HFFc6 (cell line): Measurements from ENCODE around the gene UGCG. TPM values are rescaled to one million over a fixed set of nuclear protein-coding genes. Genes with fewer than 3 reads are reported as not detected.

Experiments used
- DNase-seq: peaks from one replicate; pipeline ENCODE4 v3.0.0-alpha.2; 2018
- H3K27ac Mint-ChIP-seq: 2 replicates; pipeline ENCODE4 v1.8.0; 2020; ENCODE audit warnings: mild to moderate bottlenecking, mixed read lengths
- H3K27me3 Mint-ChIP-seq: 2 replicates; pipeline ENCODE4 v1.8.0; 2021; ENCODE audit warnings: mild to moderate bottlenecking, moderate library complexity, mixed read lengths; ENCODE audit not compliant: insufficient read depth
- H3K36me3 Mint-ChIP-seq: 2 replicates; pipeline ENCODE4 v1.8.0; 2021; ENCODE audit warnings: low read depth, mixed read lengths
- H3K4me1 Mint-ChIP-seq: 2 replicates; pipeline ENCODE4 v1.8.0; 2020; ENCODE audit warnings: low read depth, mixed read lengths
- H3K4me3 Mint-ChIP-seq: 2 replicates; pipeline ENCODE4 v1.8.0; 2020; ENCODE audit warnings: mild to moderate bottlenecking, moderate library complexity, mixed read lengths
- H3K9me3 Mint-ChIP-seq: 2 replicates; pipeline ENCODE4 v1.8.0; 2020; ENCODE audit warnings: mild to moderate bottlenecking, mixed read lengths
- CTCF ChIP-seq: fragments of 200-600 bp; sonication (generic); IDR thresholded peaks from 2 replicates; pipeline ENCODE4 v1.5.0; 2021; ENCODE audit warnings: antibody characterized with exemption, mild to moderate bottlenecking
- total RNA-seq, 6 experiments: library from RNA; stranded (reverse); fragmentation: NEBNext Ultra II Directional; extraction: Animal tissue kit (Norgen Biotek cat#: 25700); gene quantifications; 2 replicates in 1 of 6; 3 replicates in 5 of 6; pipeline ENCODE4 v1.2.3, GENCODE V29; 2021

UGCG gene
- total RNA-seq, 6 experiments from 2014 or later: 45.5 to 82.3 (median 70.4) TPM

- peaks cover 1% of the 10 kb centered on the region for H3K27me3 Mint-ChIP-seq
- no peaks in the 10 kb centered on the region for H3K9me3 Mint-ChIP-seq
- no peak for TF ChIP-seq CTCF
- H3K4me1 Mint-ChIP-seq: peaks cover 86% of the 10 kb centered on the region
- H3K27ac Mint-ChIP-seq: peak overlapping the region; percentile 17
- DNase-seq: no peak
- peaks cover 27% of the 10 kb centered on the region for H3K36me3 Mint-ChIP-seq
- no peak overlapping the region for H3K4me3 Mint-ChIP-seq
Observed at GRCh38 chr9:111909444-111909843, 12.8 kb downstream of the UGCG start.

GRCh38 chr9:111910428-111910827 is 13.8 kb downstream of the UGCG start:
- no peak for DNase-seq
- Mint-ChIP-seq H3K27ac (peak overlapping the region; percentile 1; the same call in 1 of the 2 replicates), H3K4me1 (peaks cover 86% of the 10 kb centered on the region), H3K36me3 (peaks cover 36% of the 10 kb centered on the region), H3K27me3 (no peaks in the 10 kb centered on the region; the same call in 1 of the 2 replicates), H3K9me3 (no peaks in the 10 kb centered on the region), H3K4me3 (no peak overlapping the region)
- TF ChIP-seq CTCF: no peak

GRCh38 chr9:111913159-111913558 is 16.5 kb downstream of the UGCG start:
- H3K27ac Mint-ChIP-seq: no peak overlapping the region
- no peak for DNase-seq
- no peak for TF ChIP-seq CTCF
- peaks cover 31% of the 10 kb centered on the region for H3K36me3 Mint-ChIP-seq
- H3K4me3 Mint-ChIP-seq: no peak overlapping the region
- no peaks in the 10 kb centered on the region; the same call in 1 of the 2 replicates for H3K27me3 Mint-ChIP-seq
- H3K9me3 Mint-ChIP-seq: no peaks in the 10 kb centered on the region
- peaks cover 68% of the 10 kb centered on the region for H3K4me1 Mint-ChIP-seq

GRCh38 chr9:111914749-111915424 is 18.3 kb downstream of the UGCG start:
- H3K27ac Mint-ChIP-seq: no peak overlapping the region
- DNase-seq: no peak

GRCh38 chr9:111915425-111915758 is 18.8 kb downstream of the UGCG start:
- H3K27me3 Mint-ChIP-seq: no peaks in the 10 kb centered on the region; the same call in 1 of the 2 replicates
- no peak for TF ChIP-seq CTCF
- H3K9me3 Mint-ChIP-seq: no peaks in the 10 kb centered on the region
- H3K4me3 Mint-ChIP-seq: no peak overlapping the region
- DNase-seq: no peak
- H3K36me3 Mint-ChIP-seq: peaks cover 31% of the 10 kb centered on the region
- no peak overlapping the region for H3K27ac Mint-ChIP-seq
- H3K4me1 Mint-ChIP-seq: peaks cover 45% of the 10 kb centered on the region

More at GRCh38 chr9:111914749-111915424, 18.3 kb downstream of the UGCG start:
- no peak overlapping the region for H3K4me3 Mint-ChIP-seq
- H3K36me3 Mint-ChIP-seq: peaks cover 29% of the 10 kb centered on the region
- TF ChIP-seq CTCF: no peak
- no peaks in the 10 kb centered on the region; the same call in 1 of the 2 replicates for H3K27me3 Mint-ChIP-seq
- H3K9me3 Mint-ChIP-seq: no peaks in the 10 kb centered on the region
- H3K4me1 Mint-ChIP-seq: peaks cover 50% of the 10 kb centered on the region
